Hindlimb muscle (tissue), 1 donor: Measurements from ENCODE around the gene BORCS6. TPM values are rescaled to one million over a fixed set of nuclear protein-coding genes. Genes with fewer than 3 reads are reported as not detected.

ENCODE experiments used
- DNase-seq: peaks from one replicate; pipeline ENCODE4 v3.0.0-alpha.2; 2013
- polyA plus RNA-seq: library from polyadenylated mRNA; unstranded; fragments of 120-200 nt; gene quantifications from one replicate; pipeline ENCODE4 v1.2.1, GENCODE V29; 2013; ENCODE audit not compliant: insufficient read length

Gene BORCS6
- polyA plus RNA-seq, 1 donor, result 5.5 TPM

DNA sequence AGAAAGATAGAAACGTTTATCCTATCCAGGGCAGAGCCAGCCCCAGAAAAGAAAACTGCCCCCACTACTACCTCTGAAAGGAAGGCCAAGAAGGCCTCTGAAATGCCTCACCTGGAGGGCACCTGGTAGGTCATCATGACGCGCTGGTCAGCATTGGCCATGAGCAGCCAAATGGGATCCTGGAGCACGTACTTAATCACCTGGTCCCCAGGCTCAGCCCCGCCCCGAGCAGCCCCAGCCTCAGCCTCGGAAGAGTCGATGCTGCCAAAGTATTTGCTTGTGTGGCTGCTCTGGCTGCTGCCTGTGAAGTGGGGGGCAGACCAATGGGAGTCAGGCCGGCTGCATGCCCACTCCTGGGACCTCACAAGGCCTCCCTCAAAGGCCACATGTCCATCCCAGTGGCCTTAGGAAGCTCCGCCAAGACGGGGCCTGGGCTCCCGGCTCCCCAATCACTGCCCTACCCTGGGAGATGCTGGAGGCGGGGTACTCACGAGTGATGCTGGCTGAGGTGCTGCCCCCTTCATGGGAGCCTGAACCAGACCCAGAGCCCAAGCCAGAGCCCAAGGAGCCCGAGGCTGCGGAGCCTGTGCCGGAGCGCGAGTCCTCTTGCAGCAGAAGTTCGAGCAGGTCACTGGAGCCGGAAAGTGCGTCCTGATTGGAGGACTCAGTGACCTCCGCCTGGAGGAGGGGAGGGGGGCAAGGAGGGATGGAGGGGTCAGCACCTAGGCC is 47.7 kb downstream of the BORCS6 start:
- no peak for DNase-seq

DNA sequence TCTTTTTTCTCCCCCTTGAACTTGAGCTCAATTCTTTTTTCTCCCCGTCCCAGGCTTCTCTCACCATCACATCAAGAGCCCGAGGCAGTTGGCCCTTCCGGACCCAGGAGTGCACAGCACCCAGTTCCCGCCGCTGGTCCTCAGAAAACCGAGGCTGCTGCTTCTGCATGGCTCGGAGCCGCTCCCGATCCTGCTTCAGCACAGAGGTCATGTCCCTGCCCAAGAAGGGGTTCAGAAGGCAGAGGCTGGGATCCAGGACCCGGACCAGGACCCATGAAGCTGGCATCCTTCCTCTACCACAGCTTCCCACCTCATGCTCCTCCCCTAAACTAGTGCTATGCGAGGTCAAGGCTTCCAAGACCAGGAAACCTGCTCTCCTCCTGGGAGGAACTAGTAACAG is 48.2 kb downstream of the BORCS6 start:
- DNase-seq, result no peak

DNA sequence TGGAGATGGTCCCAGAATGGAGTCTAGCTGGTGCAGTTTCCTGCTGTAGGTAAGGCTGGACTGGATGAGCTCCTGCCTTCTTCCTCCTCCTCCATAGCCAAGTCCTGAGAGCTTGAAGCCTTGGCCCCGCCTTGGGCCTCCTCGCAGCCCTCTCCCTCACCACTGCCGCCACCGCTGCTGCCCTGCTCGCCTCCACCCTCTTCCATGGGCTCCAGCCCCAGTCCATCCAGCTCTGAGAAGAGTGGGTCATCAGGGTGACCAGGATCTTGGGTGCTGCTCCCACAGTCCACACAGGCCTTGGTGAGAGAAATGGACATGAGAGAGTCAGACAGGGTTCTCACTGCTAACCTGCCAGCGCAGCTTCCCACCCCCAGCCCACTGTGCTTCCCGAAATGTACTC is 48.9 kb downstream of the BORCS6 start:
- DNase-seq, result no peak

DNA sequence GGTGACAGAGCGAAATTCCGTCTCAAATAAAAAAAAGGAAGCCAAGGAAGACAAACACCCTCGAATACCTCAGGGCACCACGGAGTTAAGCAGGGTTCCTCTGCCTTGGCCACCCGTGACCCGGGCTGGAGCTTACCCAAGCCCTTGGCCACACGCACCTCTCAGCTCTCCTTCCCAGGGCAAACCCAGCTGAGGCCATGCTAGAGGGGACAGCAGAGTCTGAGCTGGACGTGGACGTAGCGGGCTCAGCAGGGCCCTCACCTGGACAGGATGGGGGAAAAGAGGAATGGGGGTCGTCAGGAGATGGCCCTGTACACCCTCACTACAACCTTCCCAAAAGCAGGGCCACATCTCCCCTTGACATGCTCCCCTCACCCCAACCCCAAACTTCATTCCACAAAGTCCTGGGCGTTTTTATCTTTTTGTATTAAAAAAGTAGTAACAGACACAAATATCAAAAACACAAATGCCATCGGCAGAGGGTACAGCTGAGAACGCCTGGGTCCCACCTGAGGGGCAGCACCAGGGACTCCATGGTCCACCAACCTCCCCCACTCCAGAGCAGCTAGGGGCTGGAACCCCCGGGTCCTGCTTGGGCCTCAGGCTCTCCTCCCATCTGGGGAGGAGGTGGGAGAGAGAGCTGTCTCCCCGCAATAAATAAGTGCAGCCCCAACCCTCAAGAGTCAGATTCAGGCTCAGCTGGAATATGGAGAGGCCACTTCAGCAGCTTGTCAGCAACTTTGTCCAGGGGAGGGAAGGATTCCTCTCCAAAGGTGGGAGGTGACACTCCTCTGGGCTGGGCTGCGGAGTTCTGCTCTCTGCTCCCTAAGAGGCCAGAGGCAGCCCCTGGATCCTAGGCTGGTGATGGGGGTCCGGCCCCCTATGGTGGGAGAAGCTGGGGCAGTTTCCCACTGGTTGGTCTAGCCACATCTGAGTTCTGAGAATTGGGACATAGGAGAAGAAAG is 49.6 kb downstream of the BORCS6 start:
- DNase-seq, result no peak

DNA sequence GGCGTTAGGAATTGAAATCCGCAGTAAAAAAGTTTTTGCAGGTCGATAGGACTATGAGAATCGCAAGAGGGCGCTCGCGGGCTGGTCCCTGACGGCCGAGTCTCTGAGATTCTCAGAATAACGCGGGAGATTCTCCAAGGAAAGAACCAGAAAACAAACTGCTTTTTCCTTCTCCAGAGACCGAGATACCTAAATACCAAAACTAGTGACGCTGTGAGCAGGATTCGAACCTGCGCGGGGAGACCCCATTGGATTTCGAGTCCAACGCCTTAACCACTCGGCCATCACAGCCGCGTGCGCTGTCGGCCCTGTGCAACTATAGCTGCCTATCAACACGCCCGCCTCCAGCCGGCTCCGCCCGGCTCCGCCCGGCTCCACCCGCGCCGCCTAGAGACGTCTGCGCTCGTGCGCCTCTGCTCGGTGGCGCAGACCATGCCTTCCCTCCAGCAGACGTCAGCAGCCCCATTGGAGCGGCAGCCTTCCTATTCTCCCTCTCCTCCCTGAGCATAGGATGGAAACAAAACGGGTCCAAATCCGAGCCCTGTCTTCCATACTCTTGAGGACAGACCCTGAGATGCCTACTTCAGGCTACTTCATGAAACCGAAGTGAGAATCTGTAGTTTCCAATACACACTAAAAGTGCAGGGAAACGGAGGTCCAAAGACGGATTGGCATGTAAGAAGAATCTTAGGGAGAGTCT is 51.2 kb downstream of the BORCS6 start:
- DNase-seq, result peak; percentile 95

DNA sequence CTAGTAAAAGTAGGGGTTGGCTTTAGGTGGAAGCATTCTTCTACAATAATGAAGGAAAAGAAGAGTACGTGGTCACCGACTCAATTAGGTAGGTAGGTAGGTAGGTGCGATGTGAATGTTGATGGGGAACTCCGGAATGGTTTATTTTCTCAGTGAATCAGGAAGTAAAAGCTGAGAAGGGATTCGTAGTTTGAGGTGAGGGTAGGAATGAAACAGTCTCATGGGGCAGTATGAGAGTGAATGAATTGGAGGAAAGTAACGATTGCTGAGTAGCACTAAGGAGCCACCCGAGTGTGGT is 51.7 kb downstream of the BORCS6 start:
- DNase-seq, result no peak

Other genes with a start within 250 kb of the BORCS6 start
- 0.15 TPM for gene GUCY2D, start 187.6 kb downstream of the BORCS6 start, polyA plus RNA-seq
- 2.2 TPM for gene ALOX15B, start 151.1 kb downstream of the BORCS6 start, polyA plus RNA-seq
- gene ALOX12B, start 102.5 kb downstream of the BORCS6 start, polyA plus RNA-seq, result not detected
- gene ALOXE3, start 71.7 kb downstream of the BORCS6 start, polyA plus RNA-seq, result not detected
- gene HES7, start 66.1 kb downstream of the BORCS6 start, polyA plus RNA-seq, result 0.21 TPM
- gene PER1, start 37.8 kb downstream of the BORCS6 start, polyA plus RNA-seq, result 72.6 TPM
- 68.4 TPM for gene VAMP2, start 27.2 kb downstream of the BORCS6 start, polyA plus RNA-seq
- 5.5 TPM for gene TMEM107, start 13.8 kb downstream of the BORCS6 start, polyA plus RNA-seq
- gene AURKB, start 20.4 kb upstream of the BORCS6 start, polyA plus RNA-seq, result 14.9 TPM
- gene CTC1, start 57.9 kb upstream of the BORCS6 start, polyA plus RNA-seq, result 19.5 TPM
- gene PFAS, start 59.1 kb upstream of the BORCS6 start, polyA plus RNA-seq, result 34.9 TPM
- 21.0 TPM for gene RANGRF, start 98.5 kb upstream of the BORCS6 start, polyA plus RNA-seq
- 1.5 TPM for gene SLC25A35, start 105.2 kb upstream of the BORCS6 start, polyA plus RNA-seq
- gene ARHGEF15, start 120.1 kb upstream of the BORCS6 start, polyA plus RNA-seq, result 14.8 TPM
- gene ODF4, start 149.7 kb upstream of the BORCS6 start, polyA plus RNA-seq, result not detected
- gene RPL26, start 193.0 kb upstream of the BORCS6 start, polyA plus RNA-seq, result 2,898 TPM
- 0.09 TPM for gene RNF222, start 207.6 kb upstream of the BORCS6 start, polyA plus RNA-seq
- gene NDEL1, start 245.7 kb upstream of the BORCS6 start, polyA plus RNA-seq, result 41.9 TPM